Measurements from ENCODE around the gene PPME1.
"Not testable (repeated sequence)": the region's sequence is repeated elsewhere in the genome, so short reads cannot be mapped to it uniquely, and the experiment has no call there.

PPME1 gene

GRCh38 chr11:74170694-74171629 is at the start of gene PPME1, which contains the start of gene C2CD3:
Gene PPME1, plus strand, starts transcription at chr11:74171289. Its CDS starts 133 bp downstream, at chr11:74171422.
Gene C2CD3, minus strand, starts transcription at chr11:74171002. Its CDS starts 210 bp downstream, at chr11:74170792.
- peak; percentile 93 to 96 for DNase-seq (ENCODE audit: low read depth in 2 of 2)

- DNase-seq (ENCODE audit: low read depth in 2 of 2), result no peak
Measured at GRCh38 chr11:74121804-74122203, 49.3 kb upstream of the PPME1 start.

- no peak for DNase-seq (ENCODE audit: low read depth in 2 of 2)
Measured at GRCh38 chr11:74123008-74123448, 48.1 kb upstream of the PPME1 start.

- not testable (repeated sequence) for DNase-seq (ENCODE audit: low read depth in 2 of 2)
Measured at GRCh38 chr11:74129121-74129520, 42.0 kb upstream of the PPME1 start.

GRCh38 chr11:74132833-74133232 is 38.3 kb upstream of the PPME1 start:
- no peak for DNase-seq (ENCODE audit: low read depth in 2 of 2)

GRCh38 chr11:74133436-74133835 is 37.7 kb upstream of the PPME1 start:
- no peak for DNase-seq (ENCODE audit: low read depth in 2 of 2)

- no peak for DNase-seq (ENCODE audit: low read depth in 2 of 2)
Measured at GRCh38 chr11:74134661-74135060, 36.4 kb upstream of the PPME1 start.

GRCh38 chr11:74135127-74135840 is 35.8 kb upstream of the PPME1 start:
- DNase-seq (ENCODE audit: low read depth in 2 of 2), result no peak

GRCh38 chr11:74138021-74138420 is 33.1 kb upstream of the PPME1 start:
- no peak for DNase-seq (ENCODE audit: low read depth in 2 of 2)

- no peak for DNase-seq (ENCODE audit: low read depth in 2 of 2)
Measured at GRCh38 chr11:74138572-74138971, 32.5 kb upstream of the PPME1 start.

- no peak for DNase-seq (ENCODE audit: low read depth in 2 of 2)
Measured at GRCh38 chr11:74139151-74139918, 31.8 kb upstream of the PPME1 start.

- not testable (repeated sequence) for DNase-seq (ENCODE audit: low read depth in 2 of 2)
Measured at GRCh38 chr11:74139919-74140431, 31.1 kb upstream of the PPME1 start.

GRCh38 chr11:74141241-74141695 is 29.8 kb upstream of the PPME1 start:
- no peak for DNase-seq (ENCODE audit: low read depth in 2 of 2)

- no peak for DNase-seq (ENCODE audit: low read depth in 2 of 2)
Measured at GRCh38 chr11:74141908-74142307, 29.2 kb upstream of the PPME1 start.

GRCh38 chr11:74142624-74143023 is 28.5 kb upstream of the PPME1 start:
- DNase-seq (ENCODE audit: low read depth in 2 of 2), result no peak

- no peak for DNase-seq (ENCODE audit: low read depth in 2 of 2)
Measured at GRCh38 chr11:74144592-74144991, 26.5 kb upstream of the PPME1 start.

- no peak for DNase-seq (ENCODE audit: low read depth in 2 of 2)
Measured at GRCh38 chr11:74147199-74147929, 23.7 kb upstream of the PPME1 start.

GRCh38 chr11:74153224-74153623 is 17.9 kb upstream of the PPME1 start:
- no peak for DNase-seq (ENCODE audit: low read depth in 2 of 2)

- DNase-seq (ENCODE audit: low read depth in 2 of 2), result no peak
Measured at GRCh38 chr11:74154620-74155281, 16.3 kb upstream of the PPME1 start.

- DNase-seq (ENCODE audit: low read depth in 2 of 2), result no peak
Measured at GRCh38 chr11:74157169-74157568, 13.9 kb upstream of the PPME1 start.
